K562 (cell line): Measurements from ENCODE around the gene ENTR1. TPM values are rescaled to one million over a fixed set of nuclear protein-coding genes. Genes with fewer than 3 reads are reported as not detected.

Source experiments
- DEAF1 ChIP-seq: fragments of 450-650 bp; formaldehyde crosslinking; IDR thresholded peaks from 2 replicates; pipeline ENCODE4 v1.4.0; 2020; ENCODE audit warnings: mild to moderate bottlenecking, moderate library complexity
- DIDO1 ChIP-seq: fragments of 450-650 bp; IDR thresholded peaks from 2 replicates; pipeline ENCODE4 v1.6.1; 2016; ENCODE audit warnings: low read depth, missing biosample characterization, missing genetic modification characterization
- HDGF ChIP-seq: fragments of 450-650 bp; IDR thresholded peaks from 2 replicates; pipeline ENCODE4 v1.6.1; 2016
- ID3 ChIP-seq, 2 experiments: fragments of 250-450 bp in 1 of 2; fragments of 450-650 bp in 1 of 2; sonication (Bioruptor Pico) in 1 of 2; IDR thresholded peaks; 2 replicates each; pipeline versions ENCODE4 v1.6.1 to v1.8.0; 2016 to 2021; ENCODE audit warnings: mild to moderate bottlenecking in 2 of 2, moderate library complexity in 2 of 2, missing compliant biosample characterization in 1 of 2, missing genetic modification characterization in 1 of 2
- JUN ChIP-seq, 2 experiments: sonication (generic) in 1 of 2; formaldehyde crosslinking in 1 of 2; IDR thresholded peaks; 2 replicates each; pipeline versions ENCODE4 v1.6.1 to v1.8.0; 2012 to 2022; ENCODE audit warnings: borderline replicate concordance in 2 of 2, mild to moderate bottlenecking in 2 of 2, improper control_type of control experiment in 1 of 2, low read depth in 1 of 2, low read length in 1 of 2, missing genetic modification reagents in 1 of 2
- NEUROD1 ChIP-seq: fragments of 150-350 bp; IDR thresholded peaks from 2 replicates; pipeline ENCODE4 v1.6.1; 2014; ENCODE audit warnings: borderline replicate concordance, low read length, low read depth; ENCODE audit not compliant: partially characterized antibody
- NFIC ChIP-seq: fragments of 450-650 bp; IDR thresholded peaks from 2 replicates; pipeline ENCODE4 v1.6.1; 2017; ENCODE audit warnings: mild to moderate bottlenecking, inconsistent platforms
- PCBP1 ChIP-seq: fragments of 200-400 bp; formaldehyde crosslinking; IDR thresholded peaks from 2 replicates; pipeline ENCODE4 v1.6.1; 2018; ENCODE audit warnings: mild to moderate bottlenecking, low read depth, low read length; ENCODE audit not compliant: poor library complexity, severe bottlenecking
- PTTG1 ChIP-seq: fragments of 450-650 bp; IDR thresholded peaks from 2 replicates; pipeline ENCODE4 v1.6.1; 2016; ENCODE audit warnings: low read depth, mild to moderate bottlenecking, missing genetic modification characterization, missing compliant biosample characterization
- RCOR1 ChIP-seq, 2 experiments: IDR thresholded peaks; 2 replicates each; pipeline ENCODE4 v1.6.1; 2012; ENCODE audit warnings: low read depth in 2 of 2, low read length in 2 of 2, borderline replicate concordance in 1 of 2, improper control_type of control experiment in 1 of 2
- RFX5 ChIP-seq: IDR thresholded peaks from 2 replicates; pipeline ENCODE4 v1.6.1; 2011; ENCODE audit warnings: low read depth, mild to moderate bottlenecking, improper control_type of control experiment, low read length
- SP2 ChIP-seq: IDR thresholded peaks from 2 replicates; pipeline ENCODE4 v1.6.1; 2011; ENCODE audit warnings: mild to moderate bottlenecking, low read depth, low read length, moderate library complexity; ENCODE audit not compliant: poor library complexity, severe bottlenecking; ENCODE audit errors: extremely low read depth
- ZFP1 ChIP-seq: fragments of 450-650 bp; formaldehyde crosslinking; IDR thresholded peaks from 2 replicates; pipeline ENCODE4 v1.4.0; 2020; ENCODE audit warnings: mild to moderate bottlenecking, mixed read lengths
- ZNF165 ChIP-seq: fragments of 250-450 bp; sonication (Bioruptor Pico); IDR thresholded peaks from 2 replicates; pipeline ENCODE4 v1.4.0; 2020; ENCODE audit warnings: borderline replicate concordance
- ZNF174 ChIP-seq: fragments of 250-450 bp; sonication (Bioruptor Pico); IDR thresholded peaks from 2 replicates; pipeline ENCODE4 v1.4.0; 2020; ENCODE audit warnings: mild to moderate bottlenecking
- polyA plus RNA-seq, 8 experiments: library from polyadenylated mRNA; depleted of rRNA in 4 of 8; stranded (reverse) in 5 of 8; unstranded in 3 of 8; fragments of >200 nt; fragmentation: Nextera tagmentation in 2 of 8; fragmentation: Illumina TruSeq in 1 of 8; extraction: Ambion mirVana in 2 of 8; extraction: Trizol in 1 of 8; gene quantifications; 2 replicates each; pipeline versions ENCODE4 v1.2.1 to v1.2.3, GENCODE V29; 2011 to 2014; ENCODE audit warnings: inconsistent platforms in 1 of 8, missing spikeins in 1 of 8
- total RNA-seq, 7 experiments: library from RNA; depleted of rRNA in 6 of 7; stranded (reverse); fragments of >200 nt in 6 of 7; fragmentation: Illumina TruSeq in 2 of 7; extraction: Trizol in 2 of 7; gene quantifications; 2 replicates each; pipeline versions ENCODE4 v1.2.1 to v1.2.3, GENCODE V29; 2011 to 2021; ENCODE audit warnings: low replicate concordance in 1 of 7
- TF ChIP-seq, protein P1 (sequence below): fragments of 450-650 bp; formaldehyde crosslinking; IDR thresholded peaks from 2 replicates; pipeline ENCODE4 v1.4.0; 2020; ENCODE audit warnings: mild to moderate bottlenecking
- TF ChIP-seq, protein P2 (sequence below): sonication (generic); formaldehyde crosslinking; IDR thresholded peaks from 2 replicates; pipeline ENCODE4 v1.5.0; 2020; ENCODE audit warnings: missing genetic modification reagents
- TF ChIP-seq, protein P3 (sequence below), 2 experiments: fragments of 450-650 bp; conservative IDR thresholded peaks; 2 replicates each; pipeline ENCODE4 v1.6.1; 2017; ENCODE audit warnings: mild to moderate bottlenecking in 2 of 2, moderate library complexity in 2 of 2

Gene ENTR1
- total and polyA plus RNA-seq, 9 of the 15 experiments (the other 6 are each of a cell fraction or from before 2014, with no cell fraction given): 6.7 to 106 (median 72.6) TPM

GRCh38 chr9:136363106-136363948 lies 47.1 kb downstream of the ENTR1 start, which contains the start of gene DNLZ (continued):
- TF ChIP-seq DEAF1 (CRISPR knock-in tag) (peak; percentile 62), PTTG1 (no peak), HDGF (0 out of 2 replicates have a peak, but pooled peaks have one; percentile 33), RCOR1 (IDR thresholded peaks at IDR 0.05; ENCODE audit: borderline replicate concordance in 1 of 2, low read depth in 2 of 2, low read length in 2 of 2) (peak in 1 of 2 experiments; percentile 60; a peak in 1 of 4 replicates), ID3 (CRISPR knock-in tag; IDR thresholded peaks at IDR 0.05) (no peak), ID3 (tag; IDR thresholded peaks at IDR 0.05) (peak; percentile 90), RFX5 (no peak), JUN (IDR thresholded peaks at IDR 0.05; ENCODE audit: borderline replicate concordance, low read depth, low read length) (peak; percentile 86; the same call in 1 of the 2 replicates), JUN (CRISPR knock-in tag; IDR thresholded peaks at IDR 0.05; ENCODE audit: borderline replicate concordance) (no peak), NFIC (0 out of 2 replicates have a peak, but pooled peaks have one; percentile 17), ZNF165 (CRISPR knock-in tag) (no peak), PCBP1 (peak; percentile 95), NEUROD1 (peak; percentile 55), DIDO1 (0 out of 2 replicates have a peak, but pooled peaks have one; percentile 58), ZFP1 (CRISPR knock-in tag) (0 out of 2 replicates have a peak, but pooled peaks have one; percentile 69), SP2 (peak; percentile 48), ZNF174 (CRISPR knock-in tag) (peak; percentile 72; the same call in 1 of the 2 replicates)
- TF ChIP-seq, protein P1, sequence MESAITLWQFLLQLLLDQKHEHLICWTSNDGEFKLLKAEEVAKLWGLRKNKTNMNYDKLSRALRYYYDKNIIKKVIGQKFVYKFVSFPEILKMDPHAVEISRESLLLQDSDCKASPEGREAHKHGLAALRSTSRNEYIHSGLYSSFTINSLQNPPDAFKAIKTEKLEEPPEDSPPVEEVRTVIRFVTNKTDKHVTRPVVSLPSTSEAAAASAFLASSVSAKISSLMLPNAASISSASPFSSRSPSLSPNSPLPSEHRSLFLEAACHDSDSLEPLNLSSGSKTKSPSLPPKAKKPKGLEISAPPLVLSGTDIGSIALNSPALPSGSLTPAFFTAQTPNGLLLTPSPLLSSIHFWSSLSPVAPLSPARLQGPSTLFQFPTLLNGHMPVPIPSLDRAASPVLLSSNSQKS (CRISPR knock-in tag): 0 out of 2 replicates have a peak, but pooled peaks have one; percentile 9
- TF ChIP-seq, protein P2, sequence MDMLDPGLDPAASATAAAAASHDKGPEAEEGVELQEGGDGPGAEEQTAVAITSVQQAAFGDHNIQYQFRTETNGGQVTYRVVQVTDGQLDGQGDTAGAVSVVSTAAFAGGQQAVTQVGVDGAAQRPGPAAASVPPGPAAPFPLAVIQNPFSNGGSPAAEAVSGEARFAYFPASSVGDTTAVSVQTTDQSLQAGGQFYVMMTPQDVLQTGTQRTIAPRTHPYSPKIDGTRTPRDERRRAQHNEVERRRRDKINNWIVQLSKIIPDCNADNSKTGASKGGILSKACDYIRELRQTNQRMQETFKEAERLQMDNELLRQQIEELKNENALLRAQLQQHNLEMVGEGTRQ (CRISPR knock-in tag): peak; percentile 70
- TF ChIP-seq, protein P3, sequence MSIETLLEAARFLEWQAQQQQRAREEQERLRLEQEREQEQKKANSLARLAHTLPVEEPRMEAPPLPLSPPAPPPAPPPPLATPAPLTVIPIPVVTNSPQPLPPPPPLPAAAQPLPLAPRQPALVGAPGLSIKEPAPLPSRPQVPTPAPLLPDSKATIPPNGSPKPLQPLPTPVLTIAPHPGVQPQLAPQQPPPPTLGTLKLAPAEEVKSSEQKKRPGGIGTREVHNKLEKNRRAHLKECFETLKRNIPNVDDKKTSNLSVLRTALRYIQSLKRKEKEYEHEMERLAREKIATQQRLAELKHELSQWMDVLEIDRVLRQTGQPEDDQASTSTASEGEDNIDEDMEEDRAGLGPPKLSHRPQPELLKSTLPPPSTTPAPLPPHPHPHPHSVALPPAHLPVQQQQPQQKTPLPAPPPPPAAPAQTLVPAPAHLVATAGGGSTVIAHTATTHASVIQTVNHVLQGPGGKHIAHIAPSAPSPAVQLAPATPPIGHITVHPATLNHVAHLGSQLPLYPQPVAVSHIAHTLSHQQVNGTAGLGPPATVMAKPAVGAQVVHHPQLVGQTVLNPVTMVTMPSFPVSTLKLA (conservative IDR thresholded peaks at IDR 0.05): peak; percentile 94 to 98
